ENCODE results near the gene IFT43.

IFT43 gene

DNA sequence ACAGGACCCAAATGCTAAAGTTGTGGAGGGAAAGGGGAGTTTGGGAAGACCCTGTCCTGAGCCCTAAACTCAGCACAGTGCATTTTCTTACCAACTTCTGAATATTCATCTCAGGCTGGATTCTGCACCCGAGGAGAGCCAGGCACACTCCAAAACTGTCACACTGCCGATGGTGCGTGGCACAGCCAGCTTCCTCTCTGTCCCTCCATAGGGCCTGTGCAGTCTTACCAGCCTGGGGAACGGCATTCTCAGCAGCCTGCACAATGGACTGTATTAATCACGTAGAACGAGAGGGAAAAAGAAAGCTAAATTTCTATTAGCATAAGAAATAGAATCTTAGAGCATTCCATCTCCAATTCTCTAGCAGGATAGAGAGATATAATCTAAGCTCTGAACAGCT is 94.9 kb downstream of the IFT43 start:
- DNase-seq (ENCODE audit: low spot score): no peak

DNA sequence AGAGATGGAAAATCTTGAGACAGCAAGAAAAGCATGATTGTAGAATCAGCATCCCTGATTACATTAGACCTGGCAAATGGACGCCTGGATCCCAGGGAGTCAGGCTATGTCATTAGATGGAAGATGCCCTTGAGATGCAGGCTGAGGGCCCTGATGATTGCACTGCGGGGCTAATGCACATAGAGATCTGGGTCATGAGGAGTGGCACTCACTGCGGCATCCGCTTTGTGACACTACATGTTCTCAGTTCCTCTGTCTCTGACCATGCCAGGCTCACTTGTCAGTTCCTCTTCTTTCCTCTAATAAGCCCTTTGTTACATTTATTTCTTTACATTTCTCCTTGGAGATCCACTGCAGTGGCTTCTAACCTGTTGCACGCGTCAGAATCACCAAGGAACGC is 96.1 kb downstream of the IFT43 start:
- no peak for DNase-seq (ENCODE audit: low spot score)

DNA sequence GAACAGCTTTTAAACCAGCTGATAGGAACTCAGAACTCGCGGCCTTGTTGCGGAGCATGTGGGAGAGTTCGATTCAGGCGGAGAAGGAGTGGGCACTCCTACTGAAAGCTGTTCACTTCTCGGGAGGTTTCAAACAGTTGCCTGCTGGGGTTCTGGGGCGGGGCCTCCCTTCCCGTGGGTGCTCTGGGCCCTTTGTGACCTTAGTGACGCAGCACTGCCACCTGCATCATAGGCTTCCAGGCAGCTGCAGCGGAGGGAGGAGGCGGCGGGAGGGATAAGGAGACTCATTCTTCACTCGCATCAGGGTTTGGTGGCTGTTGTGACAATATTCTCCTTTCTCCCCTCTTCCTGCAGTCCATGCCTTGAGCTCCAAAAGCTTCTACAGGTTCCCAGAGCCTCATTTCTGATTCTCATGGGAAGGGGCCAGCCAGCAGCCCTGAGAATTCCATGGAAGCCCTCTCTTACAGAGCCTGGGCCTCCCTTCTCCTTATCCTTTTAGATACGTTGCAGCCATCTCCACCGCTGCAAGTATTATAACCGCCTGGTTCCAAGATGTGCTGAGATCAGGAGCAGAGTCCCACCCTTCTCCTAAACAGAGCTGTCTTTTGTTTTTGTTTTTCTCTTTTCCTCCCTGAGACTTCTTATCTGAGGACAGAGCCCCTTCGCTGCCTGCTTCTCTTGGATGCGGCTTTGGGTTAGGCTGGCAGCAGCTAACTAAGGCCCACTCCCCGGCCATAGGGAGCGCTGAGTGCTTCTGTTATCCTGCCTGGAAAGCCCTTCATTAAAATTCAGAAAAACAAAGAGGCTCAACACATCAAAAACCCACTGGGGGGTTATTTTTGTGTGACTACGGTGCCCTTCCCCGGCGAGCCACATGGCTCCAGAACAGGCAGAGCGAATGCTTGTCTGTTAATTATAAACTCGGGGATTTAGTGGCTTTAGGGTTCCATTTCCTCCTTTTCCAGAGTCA is 98.5 kb downstream of the IFT43 start:
- DNase-seq (ENCODE audit: low spot score): peak; percentile 16

DNA sequence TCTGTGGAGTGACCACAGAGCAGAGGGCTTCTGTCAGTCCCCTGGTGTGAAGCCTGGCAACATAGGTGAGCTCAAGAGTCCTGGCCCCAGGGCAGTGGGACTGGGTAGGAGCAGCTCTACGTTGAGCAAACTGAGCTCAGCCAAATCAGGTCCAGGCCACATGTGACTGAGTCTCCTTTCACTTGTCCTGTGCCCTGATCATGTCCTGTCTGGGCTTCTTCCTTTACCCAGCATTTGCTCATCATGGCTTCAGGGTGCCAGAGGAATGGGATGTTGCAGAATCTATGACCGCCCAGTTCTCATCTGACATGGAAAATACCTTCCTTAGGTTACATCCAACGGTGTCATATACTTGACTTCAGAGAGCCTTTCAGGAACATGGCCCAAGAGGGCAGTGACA is 99.8 kb downstream of the IFT43 start:
- no peak for DNase-seq (ENCODE audit: low spot score)

DNA sequence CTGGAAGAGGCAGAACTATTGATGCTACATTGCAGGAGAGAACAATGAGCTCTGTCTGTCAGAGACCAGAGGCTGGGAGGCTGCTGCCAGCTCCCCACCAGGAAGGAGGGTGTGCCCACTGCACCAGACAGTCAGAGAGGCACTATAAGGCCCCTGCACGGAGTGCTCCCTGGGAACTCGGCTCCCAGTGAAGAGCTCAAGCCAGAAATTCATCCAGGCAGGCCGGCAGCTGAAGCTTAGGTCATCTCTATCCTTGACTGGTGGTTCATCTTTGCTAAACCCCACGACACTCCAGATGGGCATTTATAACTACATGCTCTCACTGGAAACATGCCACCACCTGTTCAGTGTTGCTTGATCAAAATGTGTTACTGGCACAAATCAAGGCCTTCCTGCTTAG is 101.1 kb downstream of the IFT43 start:
- DNase-seq (ENCODE audit: low spot score): no peak

DNA sequence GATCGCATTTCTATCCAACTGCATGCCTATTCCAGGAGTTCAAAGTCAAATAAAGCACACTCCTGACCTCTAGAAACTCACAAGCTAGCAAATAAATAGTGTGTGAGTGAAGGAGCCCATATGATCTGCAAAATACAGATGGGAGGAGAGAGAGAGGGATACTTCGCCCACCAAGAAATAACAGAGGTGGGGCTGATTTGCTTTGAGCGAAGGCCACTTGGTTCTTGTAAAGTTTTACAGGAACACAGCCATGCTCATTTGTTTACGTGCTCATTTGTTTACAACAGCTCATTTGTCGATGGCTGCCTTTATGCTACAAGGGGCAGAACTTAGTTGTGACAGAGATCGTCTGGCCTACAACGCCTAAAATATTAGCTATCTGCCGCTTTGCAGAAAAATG is 102.8 kb downstream of the IFT43 start:
- DNase-seq (ENCODE audit: low spot score): no peak

DNA sequence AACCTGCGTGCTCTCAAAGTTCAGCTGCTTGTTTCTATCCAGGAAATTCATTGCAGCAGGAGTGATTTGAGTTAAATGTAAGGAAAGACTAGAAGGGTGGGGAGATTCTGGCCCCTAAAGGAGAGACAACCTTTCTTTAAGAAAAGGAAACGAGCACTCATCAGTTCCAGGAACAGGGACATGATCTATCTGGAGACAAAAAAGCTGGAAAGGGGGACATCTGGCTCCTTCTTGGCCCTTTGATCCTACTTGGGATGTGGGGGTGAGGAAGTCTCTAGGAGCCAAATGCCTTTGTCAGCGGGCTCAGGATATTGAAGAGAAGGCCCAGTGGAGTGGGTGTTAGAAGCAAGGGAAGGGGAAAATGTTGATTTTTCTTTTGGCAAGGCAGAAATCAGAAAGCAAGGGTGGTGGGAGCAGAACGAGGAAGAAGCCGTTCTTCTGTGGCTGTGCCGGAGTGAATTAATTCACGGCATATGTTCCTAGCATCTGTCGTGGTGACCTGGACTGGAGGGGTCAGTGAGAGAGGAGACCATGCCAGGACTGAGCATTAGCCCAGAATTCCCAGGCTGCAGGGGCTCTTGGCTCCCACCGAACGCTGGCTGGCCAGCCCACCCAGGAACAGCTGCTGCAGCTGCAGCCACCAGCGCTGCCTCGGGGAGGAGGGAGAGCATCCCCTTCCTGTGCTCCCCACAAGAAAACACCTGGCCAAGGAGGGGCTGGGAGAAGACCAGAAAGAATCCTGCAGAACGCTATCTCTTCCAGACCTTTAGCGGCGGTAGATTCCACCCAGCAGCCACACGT is 103.4 kb downstream of the IFT43 start:
- no peak for DNase-seq (ENCODE audit: low spot score)

DNA sequence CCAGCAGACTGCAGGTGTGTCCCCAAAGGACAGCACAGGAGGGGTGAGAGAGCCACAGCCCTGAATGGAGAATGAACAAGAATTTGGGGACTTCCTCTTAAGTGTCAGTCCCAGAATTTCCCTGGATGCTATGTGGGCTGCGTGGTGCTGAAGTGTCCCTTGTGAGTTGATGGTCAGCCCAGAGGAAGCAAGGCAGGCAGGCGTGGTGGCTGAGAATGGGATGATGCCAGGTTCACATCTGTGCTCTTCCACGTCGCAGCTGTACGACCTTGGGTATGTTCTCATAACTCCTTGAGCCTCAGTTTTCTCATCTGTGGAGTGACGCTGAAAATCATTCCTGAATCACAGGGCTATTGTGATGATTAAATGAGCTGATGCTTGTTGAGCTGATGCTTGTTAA is 104.0 kb downstream of the IFT43 start:
- no peak for DNase-seq (ENCODE audit: low spot score)

DNA sequence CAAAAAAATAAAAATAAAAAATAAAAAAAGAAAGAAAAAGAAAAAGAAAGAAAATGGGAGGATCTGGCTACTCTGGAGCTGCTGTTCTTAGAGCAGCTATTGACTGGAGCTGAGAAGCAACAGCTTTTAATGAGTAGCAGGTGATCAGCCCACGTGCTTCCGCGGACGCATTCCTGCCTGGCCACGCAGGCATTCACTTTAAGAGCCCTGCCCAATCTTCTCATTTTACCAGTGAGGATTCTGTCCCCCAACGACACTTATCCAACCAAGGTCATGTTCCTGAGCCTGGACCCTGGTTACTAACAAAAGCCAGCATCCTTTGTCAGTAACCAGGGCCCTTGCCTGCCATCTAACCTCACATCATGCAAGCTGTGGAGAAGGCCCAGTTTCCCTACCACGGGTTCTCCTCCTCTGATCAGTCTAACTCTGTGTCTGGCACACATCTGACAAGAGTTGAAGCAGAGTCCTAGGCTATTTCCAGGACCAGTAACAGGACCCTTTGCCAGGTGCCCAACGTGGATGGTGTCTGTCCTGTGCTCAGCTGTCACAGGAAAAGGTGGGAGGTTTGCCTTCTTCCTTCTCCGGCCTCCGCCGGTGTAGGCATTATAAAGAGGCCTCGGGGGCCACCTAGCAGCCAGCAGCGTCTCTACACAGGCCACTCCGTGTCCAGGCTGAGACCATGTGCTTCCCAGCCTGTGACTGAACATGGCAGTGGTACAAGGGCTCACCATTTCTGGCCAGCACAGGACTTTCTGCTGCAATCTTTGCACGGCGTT is 105.2 kb downstream of the IFT43 start:
- peak; percentile 27 for DNase-seq (ENCODE audit: low spot score)

DNA sequence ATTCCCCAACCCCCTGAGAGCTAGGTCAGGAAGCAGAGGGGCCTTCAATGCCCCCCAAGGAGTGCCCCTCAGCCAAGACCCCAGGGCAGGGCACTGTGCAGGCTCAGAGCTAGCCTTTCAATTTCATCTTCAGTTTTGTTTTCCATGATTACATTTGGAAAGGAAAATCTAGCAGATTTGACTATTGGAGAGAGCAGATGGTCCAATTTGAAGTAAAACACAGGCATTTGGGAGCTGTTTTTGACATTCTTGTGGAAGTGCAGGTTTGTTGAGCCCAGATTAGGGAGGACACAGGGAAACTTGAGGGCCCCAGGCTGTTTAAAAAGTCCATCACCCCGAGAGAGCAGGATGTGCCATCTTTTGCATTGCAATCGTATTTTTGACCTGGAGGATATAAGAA is 107.5 kb downstream of the IFT43 start:
- no peak for DNase-seq (ENCODE audit: low spot score)

DNA sequence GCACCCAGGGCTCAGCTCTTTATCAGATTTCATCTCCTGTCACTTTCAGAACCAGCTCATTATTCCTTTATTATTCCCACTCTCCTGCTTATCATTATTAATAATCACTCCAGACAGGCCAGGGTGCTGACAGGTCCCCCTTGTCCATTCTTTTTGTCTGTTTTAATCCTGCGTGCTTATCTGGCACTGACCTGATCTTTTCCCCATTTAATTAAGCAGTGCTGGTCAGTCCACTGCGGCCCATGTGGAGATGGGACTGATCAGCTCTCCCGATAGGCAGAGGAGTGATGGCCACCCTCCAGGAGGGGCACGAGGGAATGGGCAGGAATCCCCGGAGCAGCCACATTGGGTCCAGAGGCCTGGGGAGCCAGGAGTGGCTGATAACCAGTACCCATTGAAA is 110.7 kb downstream of the IFT43 start:
- DNase-seq (ENCODE audit: low spot score): no peak

DNA sequence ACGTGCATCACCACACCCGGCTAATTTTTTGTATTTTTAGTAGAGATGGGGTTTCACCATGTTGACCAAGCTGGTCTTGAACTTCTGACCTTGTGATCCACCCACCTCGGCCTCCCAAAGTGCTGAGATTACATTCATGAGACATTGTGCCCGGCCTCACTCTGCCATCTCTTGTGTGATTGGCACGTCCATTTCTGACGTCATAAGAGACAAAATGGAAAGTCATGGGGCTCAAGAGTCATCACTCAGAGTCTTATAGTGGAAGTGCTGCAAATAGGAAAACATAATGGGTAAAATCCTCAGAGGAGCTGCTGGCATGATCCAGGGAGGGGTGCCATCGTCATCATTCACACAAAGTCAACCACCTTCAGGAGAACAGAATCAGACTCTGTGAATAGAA is 112.0 kb downstream of the IFT43 start:
- DNase-seq (ENCODE audit: low spot score): no peak

DNA sequence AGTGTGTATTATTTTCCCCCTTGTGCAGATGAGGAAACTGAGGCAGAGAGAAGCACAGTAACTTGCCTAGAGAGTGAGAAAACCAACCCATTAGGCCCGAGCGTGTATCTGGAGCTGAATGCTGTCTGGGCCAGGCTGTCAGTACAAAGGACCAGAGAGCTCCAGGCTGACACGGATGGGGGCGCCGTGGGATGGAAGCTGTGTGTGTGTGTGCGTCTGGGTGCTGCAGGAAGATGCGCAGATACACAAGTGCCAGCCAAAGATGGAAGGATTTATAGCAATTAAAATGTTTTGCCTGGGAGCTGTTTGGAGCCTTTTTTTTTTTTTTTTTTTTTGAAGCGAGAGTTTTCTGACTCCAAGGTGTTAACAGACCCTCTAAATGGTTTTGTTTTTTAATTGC is 112.5 kb downstream of the IFT43 start:
- no peak for DNase-seq (ENCODE audit: low spot score)

DNA sequence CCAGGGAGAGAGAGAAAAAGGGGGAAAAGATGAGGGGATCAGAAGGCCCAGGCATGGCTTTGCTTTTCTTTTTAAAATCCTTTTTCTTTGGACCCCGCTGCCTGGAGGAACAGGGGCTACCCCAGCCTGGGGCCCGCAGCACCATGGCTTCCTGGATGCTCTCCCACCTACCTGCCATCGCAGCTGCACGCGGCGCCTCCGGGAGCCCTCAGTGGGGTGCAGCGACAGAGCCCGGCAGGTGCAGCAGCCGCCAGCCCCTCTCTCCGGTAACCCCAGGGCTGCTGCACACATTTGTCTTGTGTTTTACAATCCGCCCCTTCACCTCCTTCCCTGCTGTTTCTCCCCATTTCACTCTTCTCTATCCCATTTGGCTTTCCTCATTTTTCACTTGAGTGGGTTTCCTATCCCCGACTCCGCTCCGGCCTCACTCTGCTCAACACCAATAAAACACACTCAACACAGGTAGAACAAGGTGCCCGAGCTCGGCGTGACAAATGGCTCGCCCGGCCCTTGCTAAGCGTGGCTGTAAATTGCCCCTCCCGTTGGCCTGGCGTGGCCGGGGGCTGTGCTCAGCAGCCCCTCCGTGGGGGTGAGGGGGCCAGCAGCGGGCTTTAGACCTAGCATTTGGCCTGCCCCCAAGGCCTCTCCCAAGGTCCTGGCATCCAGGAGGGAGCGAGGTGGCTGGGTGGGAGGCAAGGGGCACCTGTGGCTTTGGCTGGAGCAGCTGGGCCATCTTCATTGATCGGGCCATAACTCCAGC is 113.5 kb downstream of the IFT43 start:
- no peak for DNase-seq (ENCODE audit: low spot score)

DNA sequence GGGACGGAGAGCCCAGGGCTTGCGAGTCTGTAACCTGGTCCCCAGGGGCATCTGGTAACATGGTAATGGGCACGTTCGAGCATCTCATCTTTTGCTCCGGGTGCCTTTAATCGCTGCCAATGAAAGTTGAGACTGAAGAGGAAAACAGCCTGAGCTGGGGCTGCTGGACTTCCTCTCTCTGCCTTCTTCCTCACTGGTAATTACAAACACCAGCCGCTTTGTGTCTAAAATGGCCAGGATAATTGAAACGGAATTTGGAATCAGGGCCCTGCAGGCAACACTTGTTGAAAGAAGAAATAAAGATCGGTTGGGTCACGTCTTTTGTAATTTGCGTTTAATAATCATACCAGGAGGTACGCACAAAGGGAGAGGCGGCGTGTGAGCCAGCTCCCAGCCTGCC is 114.7 kb downstream of the IFT43 start:
- no peak for DNase-seq (ENCODE audit: low spot score)

DNA sequence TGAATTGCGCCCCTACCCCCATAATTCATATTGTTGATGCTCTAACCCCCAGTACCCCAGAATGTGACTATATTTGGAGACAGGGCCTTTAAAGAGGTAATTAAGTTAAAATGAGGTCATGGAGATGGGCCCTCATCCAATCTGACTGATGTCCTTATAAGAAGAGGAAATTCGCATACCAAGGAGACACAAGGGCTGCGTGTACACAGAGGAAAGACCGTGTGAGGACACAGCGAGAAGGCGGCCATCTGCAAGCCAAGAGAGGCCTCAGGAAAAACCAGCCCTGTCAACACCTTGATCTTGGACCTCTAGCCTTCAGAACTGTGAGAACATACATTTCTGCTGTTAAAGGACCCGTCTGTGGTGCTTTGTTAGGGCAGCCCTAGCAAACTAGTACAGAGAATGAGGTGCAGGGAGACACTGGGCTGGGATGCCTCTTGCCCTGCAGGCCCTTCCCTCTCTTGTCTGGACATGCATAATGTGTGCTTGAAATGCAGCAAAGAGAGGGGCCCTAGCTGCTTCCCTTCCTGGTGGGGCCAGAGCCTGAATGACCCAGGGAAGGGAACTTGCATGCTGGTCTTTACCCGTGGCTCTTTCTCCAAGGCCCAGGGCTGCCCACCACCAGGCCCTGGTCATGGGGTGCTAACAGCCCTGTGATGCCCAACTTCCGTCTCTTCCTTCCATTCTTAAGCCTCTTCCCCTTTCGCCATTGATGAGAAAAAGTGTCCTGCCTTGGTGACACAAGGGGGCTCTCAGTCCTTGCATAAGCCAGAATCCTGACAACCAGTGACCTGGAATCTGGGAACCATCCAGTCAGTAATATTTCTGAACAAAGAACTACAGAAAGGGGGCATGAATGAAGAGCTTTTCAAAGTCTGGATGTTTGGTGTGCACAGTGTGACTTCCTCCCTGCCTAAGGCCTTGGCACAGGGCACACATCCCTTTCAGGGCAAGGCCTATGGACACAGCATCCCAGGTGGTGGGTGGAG is 116.1 kb downstream of the IFT43 start:
- no peak for DNase-seq (ENCODE audit: low spot score)

DNA sequence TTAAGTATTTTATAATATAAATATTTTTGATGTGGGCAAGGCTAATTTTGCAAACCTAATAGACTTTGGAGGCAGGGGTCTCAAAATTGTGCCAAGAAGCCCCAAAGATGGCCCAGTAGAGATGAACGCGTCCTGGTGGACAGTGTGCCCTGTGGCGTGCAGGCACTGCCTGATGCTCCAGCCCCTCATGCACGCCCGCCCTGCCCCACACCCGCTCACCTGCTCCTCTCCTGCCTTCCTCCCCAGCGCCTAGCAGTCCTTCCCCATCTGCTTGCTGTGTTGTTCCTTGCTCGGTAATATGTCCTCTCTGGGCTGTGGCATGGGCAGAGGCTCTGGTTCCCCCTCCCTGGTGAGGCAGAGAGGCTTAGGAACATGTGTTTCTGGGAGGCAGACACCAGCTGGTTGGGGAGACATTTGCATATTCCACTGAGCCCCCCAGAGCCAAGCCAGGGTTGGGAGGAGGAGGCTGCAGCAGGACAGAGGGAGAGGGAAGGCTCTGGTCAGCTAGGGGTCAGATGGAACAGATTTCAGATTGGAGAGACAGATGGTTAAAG is 119.3 kb downstream of the IFT43 start:
- no peak for DNase-seq (ENCODE audit: low spot score)

DNA sequence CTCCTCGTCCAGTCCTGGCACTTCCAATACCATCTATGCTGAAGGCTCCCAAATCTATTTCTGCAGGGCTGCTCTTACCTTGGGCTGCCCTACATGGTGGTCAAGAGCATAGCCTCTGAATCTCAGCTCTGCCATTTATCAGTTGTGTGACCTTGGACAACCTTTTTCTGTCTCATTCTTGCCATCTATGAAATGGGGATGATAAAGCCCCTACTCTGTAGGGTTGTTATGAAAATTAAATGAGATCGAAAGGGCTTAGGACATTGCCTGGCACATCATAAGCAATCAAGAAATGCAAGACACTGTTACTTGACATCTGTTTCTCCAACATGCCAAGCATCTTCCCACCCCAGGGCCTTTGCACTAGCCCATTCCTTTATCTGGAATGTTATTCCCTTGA is 120.6 kb downstream of the IFT43 start:
- DNase-seq (ENCODE audit: low spot score): no peak

DNA sequence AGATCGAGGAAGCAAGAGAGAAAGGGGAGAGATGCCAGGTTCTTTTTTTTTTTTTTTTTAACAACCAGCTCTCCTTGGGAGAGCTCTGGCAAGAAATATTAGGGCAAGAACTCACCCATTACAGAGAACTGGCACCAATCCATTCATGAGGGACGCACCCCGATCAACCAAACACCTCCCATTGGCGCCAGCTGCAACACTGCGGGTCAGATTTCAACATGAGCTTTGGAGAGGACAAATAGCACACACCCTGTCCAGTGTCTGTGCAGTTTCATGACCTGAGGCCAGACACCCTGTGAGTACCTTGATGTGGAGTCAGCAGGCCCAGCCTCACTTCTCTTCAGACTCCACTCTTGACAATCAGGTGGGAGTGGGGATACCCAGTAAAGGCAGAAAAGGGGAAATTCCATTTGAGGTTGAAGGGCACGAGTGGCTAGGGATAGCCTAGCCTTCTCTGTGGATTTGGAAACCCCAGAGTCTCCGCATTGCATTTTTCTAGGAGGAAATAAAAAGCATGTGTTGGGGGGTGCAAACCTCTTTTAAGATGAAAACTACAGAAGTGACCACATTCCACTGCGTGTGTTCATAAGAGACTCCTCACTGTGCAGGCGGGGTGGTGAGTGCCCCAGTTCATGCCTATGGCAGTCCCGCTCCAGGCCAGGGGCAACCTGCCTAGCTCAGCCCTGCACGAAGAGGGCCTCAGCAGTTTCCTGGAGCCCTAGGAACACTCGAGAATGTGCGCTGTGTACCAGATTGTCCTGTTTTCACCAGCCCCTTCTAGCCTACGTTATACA is 123.7 kb downstream of the IFT43 start:
- DNase-seq (ENCODE audit: low spot score): no peak
